Nucleus accumbens (tissue), 56 donors: ENCODE results near the gene CPAMD8.

Experiments used
- DNase-seq, 56 donors: peaks; one replicate each; lab custom pipeline; 2025; lab: John Stamatoyannopoulos, UW

Gene CPAMD8

DNA sequence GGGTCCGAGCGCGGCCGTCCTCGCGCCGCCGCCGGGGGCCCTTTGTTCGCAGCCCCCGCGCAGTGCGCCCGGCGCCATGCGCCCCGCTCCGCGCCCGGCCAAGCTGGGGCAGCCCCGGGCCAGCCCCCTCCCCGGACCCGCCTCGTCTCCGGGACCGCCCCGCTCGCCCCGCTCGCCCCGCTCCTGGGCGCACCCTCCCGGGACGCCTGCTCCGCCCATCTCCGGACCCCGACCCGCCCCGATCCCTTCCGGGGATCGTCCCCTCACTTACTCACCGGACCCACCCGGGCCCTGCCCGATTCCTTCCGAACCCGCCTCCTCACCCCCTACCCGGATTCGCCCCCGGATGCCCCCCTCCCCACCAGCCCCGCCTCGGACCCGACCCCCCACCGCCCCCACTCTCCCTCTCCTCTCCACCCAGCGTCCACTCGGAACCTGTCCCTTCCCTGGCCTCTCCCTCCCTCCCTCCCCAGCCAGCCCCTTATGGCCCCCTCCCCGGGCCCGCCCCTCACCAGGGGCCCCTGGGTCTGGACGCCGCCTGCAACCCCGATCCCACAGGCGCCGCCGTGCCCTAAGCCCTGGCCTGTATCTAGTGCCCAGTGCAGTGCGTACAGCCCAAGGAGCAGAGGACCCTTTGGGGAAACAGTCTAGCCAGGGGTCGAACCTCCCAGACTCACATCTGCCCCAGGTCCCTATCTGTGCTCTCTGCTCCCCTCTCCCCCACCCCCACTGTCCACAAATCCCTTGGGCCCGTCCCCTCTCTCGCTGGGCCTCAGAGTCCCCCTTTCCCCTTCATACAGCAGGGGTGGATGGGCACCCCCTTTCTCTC, at the start of gene CPAMD8:
CPAMD8 (minus strand) TSS at position 105 of the 829 bp plus-strand sequence. CDS start 168 bp downstream, outside the sequence.
- peak in 1 of 56 donors; percentile 18 for DNase-seq

DNA sequence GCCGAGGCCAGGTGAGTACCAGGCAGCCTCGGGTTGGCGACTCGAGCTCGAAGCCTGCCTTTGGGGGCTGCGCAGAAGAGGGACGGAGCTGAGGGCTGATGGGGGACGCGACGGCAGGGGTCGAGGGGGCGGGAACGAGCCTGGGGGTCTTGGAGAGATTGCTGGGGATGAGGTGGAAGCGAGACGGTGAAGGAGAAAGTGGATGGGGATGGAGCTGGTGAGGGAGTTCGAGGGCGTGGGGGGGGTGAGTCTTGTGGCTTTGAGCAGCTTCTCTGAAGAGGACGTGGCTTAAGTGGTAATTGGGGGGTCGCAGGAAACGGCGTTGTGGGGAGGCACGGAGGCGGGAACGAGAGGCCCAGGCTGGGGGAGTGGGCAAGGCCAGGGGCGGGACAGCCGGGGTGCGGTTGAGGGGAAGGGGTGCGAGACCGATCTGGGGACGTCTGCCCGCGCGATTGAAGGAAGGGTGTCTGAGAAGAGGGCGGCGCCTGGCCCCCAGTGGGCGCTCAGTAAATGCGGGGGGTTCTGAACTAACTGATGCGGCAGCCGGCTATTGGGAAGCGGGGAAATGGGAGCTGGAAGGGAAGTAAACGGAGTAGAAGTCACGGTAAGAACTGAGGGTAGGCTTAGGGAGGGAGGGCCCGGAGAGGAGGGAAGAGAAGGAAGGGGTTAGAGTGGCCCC, 49.4 kb upstream of the CPAMD8 start:
- DNase-seq: peak in 19 of 56 donors; percentile 18 to 54 (median 40)

DNA sequence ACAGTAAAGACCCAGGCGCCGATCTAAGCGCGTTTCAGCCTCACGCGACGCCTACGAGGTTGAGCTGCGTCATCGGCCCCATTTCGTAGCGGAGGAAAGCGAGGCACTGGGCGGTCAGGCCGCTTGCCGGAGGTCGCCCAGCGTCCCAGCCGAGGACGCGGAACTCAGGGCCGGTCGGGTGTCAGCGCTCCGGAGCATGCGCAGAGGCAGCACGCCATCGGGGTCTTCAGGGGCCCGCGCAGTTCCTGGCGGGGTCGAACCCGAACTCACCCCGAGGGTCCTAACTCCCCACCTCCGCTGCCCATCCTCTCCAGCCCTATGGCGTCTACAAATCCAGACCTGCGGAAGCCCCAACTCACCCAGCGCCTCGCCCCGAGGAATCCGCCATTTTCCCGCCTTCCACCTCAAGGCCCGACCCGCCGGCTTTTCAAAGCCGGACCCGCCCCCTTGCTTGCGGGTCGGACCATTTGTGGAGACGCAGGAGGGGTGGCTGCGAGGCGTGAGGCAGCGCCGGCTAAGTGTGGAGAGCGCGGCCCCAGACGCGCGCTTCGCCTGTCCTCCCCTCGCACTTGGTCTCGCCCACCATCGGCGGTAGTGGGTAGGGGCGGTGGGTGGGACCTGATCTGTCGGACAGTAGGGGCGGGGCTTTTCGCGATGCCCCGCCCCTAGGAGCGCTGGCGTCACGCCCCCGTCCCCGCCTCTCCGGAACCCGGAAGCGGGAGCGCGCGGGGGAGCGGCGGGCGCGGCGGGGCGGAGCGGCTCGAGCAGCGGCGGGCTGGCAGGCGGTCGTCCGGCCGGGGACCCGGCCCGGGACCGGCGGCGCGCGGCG, 48.6 kb upstream of the CPAMD8 start, which contains the start of the genes HAUS8 and MYO9B:
HAUS8 (minus strand) TSS at position 418 of the 829 bp plus-strand sequence; CDS start at position 388, 30 bp downstream.
MYO9B (plus strand) TSS at position 743 of the 829 bp plus-strand sequence. CDS start 25,941 bp downstream, outside the sequence.
- peak; percentile 86 to 100 (median 98) for DNase-seq

DNA sequence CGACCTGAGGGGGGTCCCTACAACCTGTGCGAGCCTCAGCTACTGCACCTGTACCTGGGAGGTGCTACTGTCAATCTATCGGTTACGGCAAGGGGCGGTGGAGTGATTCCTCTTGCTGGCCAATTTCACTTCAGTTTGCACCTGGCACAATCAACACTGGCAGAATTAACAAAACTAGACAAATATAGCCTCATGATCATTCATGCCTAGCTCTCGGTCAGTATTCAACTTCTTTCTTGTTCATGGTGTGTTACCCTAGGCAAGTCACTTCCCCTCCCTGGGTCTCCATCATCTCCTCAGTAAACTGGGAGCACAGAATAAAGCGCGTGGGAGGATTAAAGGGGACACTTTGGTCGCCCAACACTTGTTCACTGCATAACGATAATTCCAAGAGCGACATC, 48.0 kb upstream of the CPAMD8 start:
- DNase-seq: no peak

DNA sequence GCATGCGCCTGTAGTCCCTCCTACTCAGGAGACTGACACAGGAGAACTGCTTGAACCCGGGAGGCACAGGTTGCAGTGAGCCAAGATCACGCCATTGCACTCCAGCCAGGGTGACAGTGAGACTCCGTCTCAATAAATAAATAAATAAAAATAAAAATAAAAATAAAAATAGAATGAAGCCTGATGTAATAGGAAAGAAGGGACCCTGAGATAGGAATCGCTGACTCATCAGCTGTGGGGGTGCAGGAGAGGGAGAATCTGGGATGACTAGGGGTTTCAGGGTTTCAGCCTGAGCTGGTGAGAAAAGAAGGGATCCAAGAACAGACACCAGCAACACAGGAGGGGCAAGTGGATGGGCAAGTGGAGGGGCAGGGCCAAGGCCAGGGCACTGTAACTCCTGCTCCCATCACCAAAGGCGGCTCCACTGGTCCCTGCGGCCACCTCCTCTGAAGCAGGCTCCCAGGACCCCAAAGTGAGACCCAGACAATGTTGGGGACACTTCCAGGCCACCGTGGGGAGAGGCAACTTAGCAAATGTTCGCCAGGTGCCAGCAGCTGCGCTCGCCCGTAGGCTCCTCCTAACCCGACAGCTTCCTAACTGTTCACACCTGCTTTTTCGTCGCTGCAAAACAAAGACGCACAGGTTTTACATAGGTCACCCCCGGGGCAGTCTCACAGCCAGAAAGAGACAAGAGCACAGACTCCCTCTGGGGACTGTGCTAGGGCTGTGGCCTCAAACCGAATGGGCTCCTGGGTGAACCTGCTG, 47.4 kb upstream of the CPAMD8 start:
- DNase-seq: no peak

DNA sequence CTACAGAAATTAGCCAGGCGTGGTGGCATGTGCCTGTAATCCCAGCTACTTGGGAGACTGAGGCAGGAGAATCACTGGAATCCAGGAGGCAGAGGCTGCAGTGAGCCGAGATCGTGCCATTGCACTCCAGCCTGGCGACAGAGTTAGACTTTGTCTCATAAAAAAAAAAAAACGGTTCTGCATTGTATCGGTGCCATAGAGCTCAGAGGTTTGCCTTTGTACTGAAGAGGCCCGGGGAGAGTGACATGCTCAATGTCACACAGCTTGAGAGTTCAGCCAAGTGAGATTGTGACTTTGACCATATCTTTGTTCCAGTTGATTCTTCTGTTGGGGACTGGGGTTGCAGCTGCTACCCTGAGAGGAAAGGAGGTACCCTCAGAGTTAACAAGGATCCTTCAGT, 44.3 kb upstream of the CPAMD8 start:
- no peak for DNase-seq

DNA sequence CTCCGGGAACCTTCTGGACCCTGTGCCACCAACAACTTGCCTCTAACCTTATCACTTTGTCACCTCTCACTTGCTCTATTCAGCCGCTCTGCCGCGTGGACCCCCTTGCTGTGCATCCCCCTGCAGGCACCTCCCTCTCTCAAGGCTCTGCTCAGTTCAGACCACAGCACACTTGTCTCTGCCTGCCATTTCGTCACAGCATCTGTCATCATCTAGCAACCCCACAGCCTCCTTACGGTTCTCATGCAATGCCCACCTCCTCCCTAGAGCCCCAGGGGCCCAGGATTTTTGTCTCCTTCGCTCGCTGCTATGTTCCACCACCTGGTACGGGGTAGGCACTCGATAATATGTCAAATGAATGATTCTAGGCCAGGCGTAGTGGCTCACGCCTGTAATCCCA, 43.8 kb upstream of the CPAMD8 start:
- DNase-seq: no peak

DNA sequence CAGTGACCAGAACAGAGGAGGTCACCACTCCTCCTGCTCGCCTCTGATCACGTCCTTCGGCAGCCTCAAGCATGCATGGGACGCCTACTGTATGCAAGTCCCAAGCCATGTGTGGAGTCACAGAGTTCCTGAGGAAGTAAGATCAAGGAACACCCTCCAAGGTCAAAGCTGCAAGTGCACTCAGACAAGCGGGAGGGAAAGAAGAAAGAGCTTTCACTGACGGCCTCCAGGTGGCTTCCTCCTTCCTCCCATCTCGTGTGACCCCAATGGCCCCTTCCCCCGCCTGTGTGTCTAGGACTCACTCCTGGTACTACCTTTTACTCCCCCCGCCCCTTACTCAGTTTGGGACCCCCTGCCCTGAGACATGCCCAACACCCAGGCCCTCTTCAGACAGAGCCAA, 42.6 kb upstream of the CPAMD8 start:
- DNase-seq: no peak

DNA sequence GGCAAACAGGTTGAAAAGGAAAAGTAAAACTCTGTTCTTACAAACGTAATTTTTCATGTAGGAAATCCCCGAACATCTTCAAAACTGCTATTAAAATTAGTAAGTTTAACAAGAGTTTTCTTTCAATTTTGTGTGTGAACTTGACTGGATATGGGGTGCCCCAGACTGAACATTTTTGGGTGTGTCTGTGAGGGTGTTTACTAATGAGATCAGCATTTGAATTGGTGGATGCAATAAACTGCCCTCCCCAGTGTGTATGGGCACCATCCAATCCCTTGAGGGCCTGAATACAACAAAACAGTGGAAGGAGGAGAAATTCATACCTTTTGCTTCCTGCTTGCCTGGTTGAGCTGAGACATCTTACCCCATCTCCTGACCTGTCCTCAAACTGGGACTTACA, 36.8 kb upstream of the CPAMD8 start:
- DNase-seq: no peak

DNA sequence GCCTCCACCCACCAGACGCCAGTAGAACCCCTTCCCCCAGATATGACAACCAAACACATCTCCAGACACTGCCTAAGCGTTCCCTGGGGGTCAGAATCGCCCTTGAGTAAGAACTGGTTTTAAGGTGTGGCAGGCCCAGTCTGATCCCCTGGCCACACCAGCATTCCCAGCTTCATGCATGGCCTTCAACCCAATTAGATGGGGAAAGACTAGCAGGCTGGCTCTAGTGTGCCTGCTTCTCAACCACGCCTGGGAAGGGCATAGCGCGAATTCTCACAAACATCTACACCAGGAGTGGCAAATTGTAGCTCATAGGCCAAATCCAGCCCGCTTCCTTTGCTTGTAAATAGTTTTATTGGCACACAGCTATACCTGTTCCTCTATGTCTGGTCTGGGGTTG, 35.1 kb upstream of the CPAMD8 start:
- DNase-seq: no peak

DNA sequence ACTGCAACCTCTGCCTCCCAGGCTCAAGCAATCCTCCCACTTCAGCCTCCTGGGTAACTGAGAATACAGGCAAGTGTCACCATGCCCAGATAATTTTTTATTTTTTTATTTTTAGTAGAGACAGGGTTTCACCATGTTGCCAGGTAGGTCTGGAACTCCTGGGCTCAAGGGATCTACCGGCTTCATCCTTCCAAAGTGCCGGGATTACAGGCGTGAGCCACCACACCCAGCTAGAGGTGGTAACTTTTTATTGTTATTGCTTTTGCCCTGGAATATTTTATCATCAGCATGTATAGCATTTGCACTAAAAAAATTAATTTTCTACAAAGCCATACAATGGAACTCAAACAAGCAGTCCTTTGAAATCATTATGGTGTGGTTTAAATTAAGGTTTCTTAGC, 34.6 kb upstream of the CPAMD8 start:
- no peak for DNase-seq

DNA sequence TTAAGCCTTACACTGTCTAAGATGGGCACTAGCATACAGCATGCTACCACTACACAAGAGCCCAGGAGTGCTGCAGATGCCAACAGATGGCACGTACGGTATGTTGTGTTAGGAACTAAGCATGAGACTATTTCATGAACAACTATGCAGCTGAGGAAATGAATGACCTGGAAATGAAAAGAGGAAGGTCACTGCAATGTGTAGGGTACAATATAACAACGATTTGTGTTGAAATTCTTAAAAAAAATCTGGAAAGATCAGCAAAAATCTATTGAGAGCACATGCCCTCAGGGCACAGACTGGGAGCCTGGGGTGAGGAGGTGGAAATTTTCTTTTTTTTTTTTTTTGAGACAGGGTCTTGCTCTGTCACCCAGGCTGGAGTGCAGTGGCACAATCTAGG, 34.2 kb upstream of the CPAMD8 start:
- DNase-seq: no peak

DNA sequence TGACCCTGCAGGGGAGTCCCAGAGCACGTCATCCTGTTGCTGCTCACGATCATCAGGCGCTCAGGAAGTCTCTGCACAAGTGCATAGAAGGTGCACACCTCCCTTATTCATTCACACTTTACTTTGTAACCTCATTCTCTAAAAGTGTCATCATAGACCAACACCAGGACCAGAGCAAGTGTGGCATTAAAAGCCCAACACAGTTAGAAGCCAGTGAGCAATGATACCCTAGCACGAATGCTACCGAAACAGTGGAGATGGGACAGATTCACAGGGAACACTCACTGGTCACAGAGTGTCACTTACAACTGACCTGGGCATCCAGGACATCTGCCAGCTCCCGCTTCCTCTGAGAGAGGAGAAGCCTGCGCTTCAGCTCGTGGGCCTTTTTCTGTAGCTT, 31.6 kb upstream of the CPAMD8 start:
- no peak for DNase-seq

DNA sequence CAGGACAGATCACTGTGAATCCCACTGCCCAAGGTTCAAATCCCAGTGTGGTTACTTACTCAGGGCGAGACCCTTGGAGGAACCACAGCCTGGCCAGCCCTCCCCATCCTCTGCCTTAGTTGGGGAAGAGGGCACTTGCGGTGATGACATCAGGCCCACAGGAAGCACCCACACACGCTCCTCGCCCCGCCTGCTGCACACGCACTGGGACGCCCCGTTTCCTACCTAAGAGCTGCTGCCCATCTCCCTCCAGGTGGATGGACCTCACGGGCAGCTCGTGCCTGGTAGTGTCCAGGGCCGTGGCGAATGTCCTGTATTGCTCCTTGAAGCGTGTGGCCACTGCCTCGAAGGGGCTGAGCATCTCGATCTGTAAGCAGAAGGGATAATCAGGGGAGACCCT, 29.0 kb upstream of the CPAMD8 start:
- no peak for DNase-seq

DNA sequence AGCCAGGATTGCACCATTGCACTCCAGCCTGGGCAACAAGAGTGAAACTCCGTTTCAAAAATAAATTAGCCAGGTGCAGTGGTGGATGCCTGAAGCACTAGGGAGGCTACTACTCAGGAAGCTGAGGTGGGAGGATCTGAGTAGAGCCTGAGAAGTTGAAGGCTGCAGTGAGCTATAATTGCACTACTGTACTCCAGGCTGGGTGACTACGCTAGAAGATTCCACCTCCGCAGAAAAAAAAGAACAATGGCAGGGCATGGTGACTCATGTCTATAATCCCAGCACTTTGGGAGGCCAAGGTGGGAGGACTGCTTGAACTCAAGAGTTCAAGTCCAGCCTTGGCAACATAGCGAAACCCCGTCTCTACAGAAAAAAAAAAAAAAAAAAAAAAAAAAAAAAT, 28.1 kb upstream of the CPAMD8 start:
- peak in 11 of 56 donors; percentile 7 to 39 (median 21) for DNase-seq

DNA sequence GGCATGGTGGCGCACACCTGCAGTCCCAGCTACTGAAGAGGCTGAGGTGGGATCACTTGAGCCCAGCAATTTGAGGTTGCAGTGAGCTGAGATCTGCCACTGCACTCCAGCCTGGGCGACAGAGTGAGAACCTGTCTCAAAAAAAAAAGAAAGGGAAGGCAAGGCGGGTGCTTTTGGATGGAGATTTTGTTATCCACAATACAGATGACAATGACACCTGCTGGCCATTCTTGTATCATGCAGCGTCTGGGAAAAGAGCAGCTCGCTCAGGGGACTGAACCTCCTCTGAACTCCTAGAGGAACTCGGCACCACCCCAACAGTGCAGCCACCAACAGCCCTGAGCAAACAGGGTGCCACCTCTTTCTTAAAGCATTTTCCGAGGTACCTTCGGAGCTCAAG, 25.8 kb upstream of the CPAMD8 start:
- peak in 26 of 56 donors; percentile 1 to 63 (median 16) for DNase-seq

DNA sequence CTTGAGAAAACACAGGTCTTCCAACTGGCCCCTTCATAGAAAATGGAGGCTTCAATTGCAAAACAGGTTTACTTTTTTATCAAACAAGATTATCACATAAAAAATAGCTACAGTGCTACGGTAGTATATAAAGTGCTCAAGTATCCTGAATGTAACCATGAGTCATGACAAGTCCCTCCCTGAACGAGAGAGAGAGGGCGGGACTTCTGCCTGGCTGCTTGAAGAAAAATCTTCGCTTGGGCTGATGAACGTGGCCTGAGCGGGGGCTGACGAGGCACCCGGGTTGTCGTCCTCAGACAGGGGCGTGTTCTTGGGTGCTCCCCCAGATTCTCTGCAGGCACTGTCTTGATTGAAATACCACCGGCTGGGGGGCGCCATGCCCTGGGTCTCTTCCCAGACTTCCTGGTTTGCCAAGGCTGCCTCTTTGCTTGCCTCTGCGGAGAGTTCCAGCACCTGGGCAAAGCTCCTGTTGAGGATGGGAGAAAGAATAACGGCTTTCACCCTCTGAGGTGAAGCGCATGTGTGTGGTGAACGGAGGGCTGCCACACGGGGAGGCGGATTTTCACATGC, 23.2 kb upstream of the CPAMD8 start:
- peak in 2 of 56 donors; percentile 24 for DNase-seq

DNA sequence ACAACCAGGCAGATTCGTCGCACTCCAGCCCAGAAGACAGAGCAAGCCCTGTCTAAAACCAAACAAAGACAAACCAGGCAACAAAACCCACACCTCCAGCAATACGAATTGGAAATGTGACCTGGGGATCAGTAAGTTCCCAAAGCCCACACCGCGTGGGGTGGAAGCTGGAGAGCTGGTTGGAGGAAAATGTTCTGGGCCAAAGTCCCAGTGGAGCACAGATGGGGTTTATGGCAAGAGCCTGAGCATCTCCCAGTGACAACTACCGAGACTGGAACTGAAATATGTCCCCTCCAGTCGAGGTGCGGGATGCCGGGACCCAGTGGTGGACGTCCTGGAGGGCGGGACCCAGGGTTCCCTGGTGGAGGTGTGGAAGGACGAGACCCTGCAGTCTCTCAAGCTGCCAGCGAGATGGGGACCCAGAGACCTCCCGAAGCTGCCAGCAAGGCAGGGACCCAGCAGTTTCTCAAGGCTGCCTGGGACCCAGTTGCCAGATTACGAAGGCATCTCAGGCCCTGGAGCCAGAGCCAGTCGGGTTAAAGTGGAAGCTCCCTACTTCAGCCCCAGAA, 22.4 kb upstream of the CPAMD8 start:
- DNase-seq: peak in 1 of 56 donors; percentile 24

DNA sequence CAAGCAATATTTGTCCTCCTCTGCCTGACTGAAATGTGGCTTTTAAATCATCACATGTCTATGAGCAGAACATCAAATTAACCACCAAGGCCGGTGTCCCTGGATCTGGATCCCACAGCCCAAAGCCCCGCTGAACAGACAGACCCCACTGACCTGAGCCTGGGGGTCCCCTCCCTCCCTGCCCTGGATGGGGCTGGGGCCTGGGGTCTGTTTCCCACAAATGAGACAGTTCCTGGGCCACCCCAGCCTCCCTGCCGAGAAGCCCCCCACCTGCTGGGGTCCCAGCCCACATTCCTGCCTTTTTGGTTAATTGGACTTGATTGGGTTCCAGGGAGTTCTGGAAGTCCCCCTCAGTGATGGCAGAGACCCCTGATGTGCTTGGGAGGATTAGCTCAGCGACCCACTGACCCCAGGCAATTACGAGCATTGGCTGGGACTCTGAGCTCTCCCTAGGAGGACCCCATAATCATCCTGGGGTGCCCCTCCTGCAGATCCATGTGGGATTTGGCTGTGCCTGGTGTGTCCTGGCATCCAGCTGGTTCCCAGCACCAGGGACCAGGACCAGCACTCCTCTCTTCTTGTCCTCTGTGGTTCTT, 19.4 kb upstream of the CPAMD8 start:
- no peak for DNase-seq
